DOHH2 (cell line): ENCODE measurements around the gene PMP22.

ENCODE experiments used
- H3F3A ChIP-seq: fragments of 200-600 bp; sonication (generic), shearing (Covaris generic); 2 replicates; pipeline ENCODE4 v1.6.0; 2016; ENCODE audit warnings: antibody characterized with exemption, mild to moderate bottlenecking; ENCODE audit not compliant: control insufficient read depth, insufficient read depth
- H3K27ac ChIP-seq: fragments of 200-600 bp; sonication (generic); 2 replicates; pipeline ENCODE4 v1.5.1; 2014; ENCODE audit warnings: low read depth, mild to moderate bottlenecking, low read length, moderate library complexity
- H3K27me3 ChIP-seq: fragments of 200-600 bp; sonication (generic); 2 replicates; pipeline ENCODE4 v1.6.1; 2014; ENCODE audit warnings: mild to moderate bottlenecking, low read length, mixed read lengths; ENCODE audit not compliant: control insufficient read depth
- H3K36me3 ChIP-seq: fragments of 200-600 bp; sonication (generic); 2 replicates; pipeline ENCODE4 v1.6.1; 2014; ENCODE audit warnings: mild to moderate bottlenecking, low read length, moderate library complexity, mixed read lengths; ENCODE audit not compliant: control insufficient read depth
- H3K4me1 ChIP-seq: fragments of 200-600 bp; sonication (generic); 2 replicates; pipeline ENCODE4 v1.6.1; 2014; ENCODE audit warnings: mild to moderate bottlenecking, low read length, mixed read lengths; ENCODE audit not compliant: control insufficient read depth
- H3K4me2 ChIP-seq: fragments of 200-600 bp; sonication (generic); 2 replicates; pipeline ENCODE4 v1.6.0; 2014; ENCODE audit warnings: mild to moderate bottlenecking, low read length, moderate library complexity
- H3K4me3 ChIP-seq: fragments of 200-600 bp; sonication (generic); 2 replicates; pipeline ENCODE4 v1.5.1; 2014; ENCODE audit warnings: mild to moderate bottlenecking, low read length, mixed read lengths
- H3K79me2 ChIP-seq: fragments of 200-600 bp; sonication (generic); 2 replicates; pipeline ENCODE4 v1.6.1; 2014; ENCODE audit warnings: mild to moderate bottlenecking, low read length, mixed read lengths; ENCODE audit not compliant: control insufficient read depth
- H3K9me2 ChIP-seq: fragments of 200-600 bp; sonication (generic); replicated peaks from 2 replicates; pipeline ENCODE4 v1.6.1; 2014; ENCODE audit warnings: mild to moderate bottlenecking, low read length, mixed read lengths; ENCODE audit not compliant: control insufficient read depth
- H3K9me3 ChIP-seq: fragments of 200-600 bp; sonication (generic); 2 replicates; pipeline ENCODE4 v1.6.1; 2014; ENCODE audit warnings: antibody characterized with exemption, low read length, mixed read lengths; ENCODE audit not compliant: control insufficient read depth, insufficient read depth
- H4K20me1 ChIP-seq: fragments of 200-600 bp; sonication (generic); 2 replicates; pipeline ENCODE4 v1.6.0; 2014; ENCODE audit warnings: low read depth, mild to moderate bottlenecking, antibody characterized with exemption, low read length, moderate library complexity; ENCODE audit not compliant: control insufficient read depth, insufficient read depth
- EZH2phosphoT487 ChIP-seq: fragments of 200-600 bp; sonication (generic); IDR thresholded peaks from 2 replicates; pipeline ENCODE4 v1.6.1; 2017; ENCODE audit warnings: borderline replicate concordance, mild to moderate bottlenecking, antibody characterized with exemption, low read length, moderate library complexity, mixed read lengths
- TF ChIP-seq, protein P1 (sequence below): fragments of 200-600 bp; sonication (generic); IDR thresholded peaks from one replicate; pipeline ENCODE4 v1.5.1; 2014; ENCODE audit warnings: antibody characterized with exemption, mild to moderate bottlenecking, low read depth, low read length; ENCODE audit not compliant: poor library complexity, severe bottlenecking

Gene PMP22

DNA sequence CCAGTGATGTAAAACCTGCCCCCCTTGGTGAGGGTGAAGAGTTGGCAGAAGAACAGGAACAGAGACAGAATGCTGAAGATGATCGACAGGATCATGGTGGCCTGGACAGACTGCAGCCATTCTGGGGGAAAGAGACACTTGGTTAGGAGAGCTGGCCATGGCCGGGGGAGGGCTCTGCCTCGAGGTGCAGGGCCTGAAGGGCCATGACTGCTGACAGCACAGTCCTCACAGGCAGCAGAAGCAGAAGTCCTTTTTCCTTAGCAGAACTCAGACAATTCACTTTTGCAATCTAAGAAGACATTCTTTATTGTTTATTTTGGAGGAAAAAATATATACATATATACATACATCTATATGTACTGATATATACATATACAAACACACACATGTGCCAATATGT, 25.6 kb downstream of the PMP22 start:
- Histone ChIP-seq H3K79me2 (no peaks in the 10 kb centered on the region), H3K27me3 (no peaks in the 10 kb centered on the region), H3F3A (no peaks in the 10 kb centered on the region), H3K36me3 (no peaks in the 10 kb centered on the region), H3K27ac (no peak overlapping the region), H4K20me1 (no peaks in the 10 kb centered on the region), H3K9me3 (no peaks in the 10 kb centered on the region), H3K4me1 (no peaks in the 10 kb centered on the region), H3K9me2 (no peaks in the 10 kb centered on the region), H3K4me3 (no peak overlapping the region), H3K4me2 (no peak overlapping the region)
- TF ChIP-seq, protein P1, sequence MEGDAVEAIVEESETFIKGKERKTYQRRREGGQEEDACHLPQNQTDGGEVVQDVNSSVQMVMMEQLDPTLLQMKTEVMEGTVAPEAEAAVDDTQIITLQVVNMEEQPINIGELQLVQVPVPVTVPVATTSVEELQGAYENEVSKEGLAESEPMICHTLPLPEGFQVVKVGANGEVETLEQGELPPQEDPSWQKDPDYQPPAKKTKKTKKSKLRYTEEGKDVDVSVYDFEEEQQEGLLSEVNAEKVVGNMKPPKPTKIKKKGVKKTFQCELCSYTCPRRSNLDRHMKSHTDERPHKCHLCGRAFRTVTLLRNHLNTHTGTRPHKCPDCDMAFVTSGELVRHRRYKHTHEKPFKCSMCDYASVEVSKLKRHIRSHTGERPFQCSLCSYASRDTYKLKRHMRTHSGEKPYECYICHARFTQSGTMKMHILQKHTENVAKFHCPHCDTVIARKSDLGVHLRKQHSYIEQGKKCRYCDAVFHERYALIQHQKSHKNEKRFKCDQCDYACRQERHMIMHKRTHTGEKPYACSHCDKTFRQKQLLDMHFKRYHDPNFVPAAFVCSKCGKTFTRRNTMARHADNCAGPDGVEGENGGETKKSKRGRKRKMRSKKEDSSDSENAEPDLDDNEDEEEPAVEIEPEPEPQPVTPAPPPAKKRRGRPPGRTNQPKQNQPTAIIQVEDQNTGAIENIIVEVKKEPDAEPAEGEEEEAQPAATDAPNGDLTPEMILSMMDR: no peak
- TF ChIP-seq EZH2phosphoT487: no peak

GRCh38 chr17:15238676-15239422, 26.3 kb downstream of the PMP22 start:
- H3K9me2 ChIP-seq: no peaks in the 10 kb centered on the region
- H3F3A ChIP-seq: no peaks in the 10 kb centered on the region
- H3K36me3 ChIP-seq: no peaks in the 10 kb centered on the region
- H4K20me1 ChIP-seq: no peaks in the 10 kb centered on the region
- H3K9me3 ChIP-seq: no peaks in the 10 kb centered on the region
- H3K27ac ChIP-seq: no peak overlapping the region
- H3K79me2 ChIP-seq: no peaks in the 10 kb centered on the region
- no peak overlapping the region for H3K4me3 ChIP-seq
- no peaks in the 10 kb centered on the region for H3K27me3 ChIP-seq
- H3K4me2 ChIP-seq: no peak overlapping the region
- TF ChIP-seq, protein P1: no peak
- no peaks in the 10 kb centered on the region for H3K4me1 ChIP-seq

DNA sequence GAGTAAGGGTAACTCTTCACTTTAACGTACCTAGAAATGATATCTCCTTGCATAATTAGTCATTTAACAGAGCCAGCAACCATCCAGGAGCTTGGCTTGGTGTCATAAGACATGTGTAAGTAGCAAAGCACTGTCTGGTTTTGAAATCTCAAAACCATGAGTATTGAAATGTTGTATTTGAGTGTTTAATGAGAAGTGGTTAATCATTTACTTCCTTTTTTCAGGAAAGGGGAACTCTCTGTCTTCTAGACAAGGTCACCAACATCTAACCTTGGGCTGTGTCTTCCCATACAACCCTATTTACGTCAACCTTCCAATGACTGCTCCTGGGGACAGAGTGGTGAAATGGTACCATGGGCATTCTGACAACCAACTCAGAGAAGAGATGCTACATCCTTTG, 27.1 kb downstream of the PMP22 start:
- Histone ChIP-seq H3K4me1 (no peaks in the 10 kb centered on the region), H3K27ac (no peak overlapping the region), H3K4me3 (no peak overlapping the region), H4K20me1 (no peaks in the 10 kb centered on the region), H3K9me2 (no peaks in the 10 kb centered on the region), H3K27me3 (no peaks in the 10 kb centered on the region), H3K4me2 (no peak overlapping the region), H3K36me3 (no peaks in the 10 kb centered on the region), H3K9me3 (no peaks in the 10 kb centered on the region), H3F3A (no peaks in the 10 kb centered on the region), H3K79me2 (no peaks in the 10 kb centered on the region)
- TF ChIP-seq, protein P1: no peak
- TF ChIP-seq EZH2phosphoT487: no peak
